ENCODE data around the gene SLC39A11. TPM values are rescaled to one million over a fixed set of nuclear protein-coding genes. Genes with fewer than 3 reads are reported as not detected.

Gene SLC39A11
- total RNA-seq, 1 experiment from 2014 or later, result 46.4 TPM

- H3K9me3 ChIP-seq (ENCODE audit: control insufficient read depth in 1 of 2, insufficient read depth in 1 of 2, low read depth in 1 of 2, low read length in 2 of 2), result no peaks in the 10 kb centered on the region
- ATAC-seq, result peak; percentile 76
- no peak overlapping the region for H3K4me2 ChIP-seq (ENCODE audit: low read length)
- H3K27ac ChIP-seq (ENCODE audit: low read depth, low read length), result no peak overlapping the region
- H4K20me1 ChIP-seq (ENCODE audit: insufficient read depth), result no peaks in the 10 kb centered on the region
- H3K4me1 ChIP-seq (ENCODE audit: control insufficient read depth in 1 of 2, insufficient read depth in 2 of 2, low read length in 2 of 2), result no peaks in the 10 kb centered on the region
- TF ChIP-seq EGR1 (IDR thresholded peaks at IDR 0.05; ENCODE audit: low read depth) (no peak), CTCF (IDR thresholded peaks at IDR 0.05 in 2 of 3, conservative IDR thresholded peaks at IDR 0.05 in 1 of 3; ENCODE audit: borderline replicate concordance in 1 of 3, insufficient read depth in 1 of 3, low read depth in 2 of 3, low read length in 2 of 3) (0 out of 6 replicates have a peak, but pooled peaks of 1 of the 3 experiments have one; percentile 10)
- H2AFZ ChIP-seq (ENCODE audit: low read depth, low read length, poor library complexity, severe bottlenecking), result no peak overlapping the region
- H3K27me3 ChIP-seq (ENCODE audit: insufficient read depth, low read length), result no peaks in the 10 kb centered on the region
- no peaks in the 10 kb centered on the region for H3K9me2 ChIP-seq (ENCODE audit: insufficient read depth)
- ChIA-PET RAD21 (ENCODE audit: low non-redundant PET in 1 of 2, low total read pairs in 2 of 2, uncharacterized antibody in 2 of 2, unreplicated experiment in 2 of 2) (no interaction called here), POLR2A (no interaction called here), CTCF (interaction anchor here (1.3 kb wide), 1 partner anchor 44 kb away, joined by 3 read pairs; no protein-coding TSS in a partner anchor)
- H3K79me2 ChIP-seq (ENCODE audit: insufficient read depth, low read length), result no peaks in the 10 kb centered on the region
- no peak for DNase-seq (ENCODE audit: low read depth, low spot score)
- BruUV-seq (replicated peaks), result no TSS peak
- H3K4me3 ChIP-seq (replicated peaks in 1 of 2; ENCODE audit: low read depth in 1 of 2, low read length in 2 of 2), result no peak overlapping the region
- H3K36me3 ChIP-seq (ENCODE audit: control insufficient read depth in 1 of 2, insufficient read depth in 2 of 2, low read length in 2 of 2), result no peaks in the 10 kb centered on the region
- intact Hi-C loops (cut with micrococcal nuclease), result no loop called here
- no peak overlapping the region for H3K9ac ChIP-seq (ENCODE audit: low read length)
Measured at GRCh38 chr17:72771734-72772133, 320.8 kb downstream of the SLC39A11 start.

- Histone ChIP-seq H3K36me3 (ENCODE audit: control insufficient read depth in 1 of 2, insufficient read depth in 2 of 2, low read length in 2 of 2) (no peaks in the 10 kb centered on the region), H3K4me1 (ENCODE audit: control insufficient read depth in 1 of 2, insufficient read depth in 2 of 2, low read length in 2 of 2) (no peaks in the 10 kb centered on the region), H3K4me2 (ENCODE audit: low read length) (no peak overlapping the region), H3K9me2 (ENCODE audit: insufficient read depth) (no peaks in the 10 kb centered on the region), H3K79me2 (ENCODE audit: insufficient read depth, low read length) (no peaks in the 10 kb centered on the region), H2AFZ (ENCODE audit: low read depth, low read length, poor library complexity, severe bottlenecking) (no peak overlapping the region), H4K20me1 (ENCODE audit: insufficient read depth) (no peaks in the 10 kb centered on the region), H3K27me3 (ENCODE audit: insufficient read depth, low read length) (no peaks in the 10 kb centered on the region), H3K9ac (ENCODE audit: low read length) (no peak overlapping the region), H3K27ac (ENCODE audit: low read depth, low read length) (no peak overlapping the region), H3K4me3 (replicated peaks in 1 of 2; ENCODE audit: low read depth in 1 of 2, low read length in 2 of 2) (no peak overlapping the region), H3K9me3 (ENCODE audit: control insufficient read depth in 1 of 2, insufficient read depth in 1 of 2, low read depth in 1 of 2, low read length in 2 of 2) (no peaks in the 10 kb centered on the region)
- ATAC-seq (no peak), DNase-seq (ENCODE audit: low read depth, low spot score) (no peak)
- RAD21 ChIA-PET (ENCODE audit: low non-redundant PET in 1 of 2, low total read pairs in 2 of 2, uncharacterized antibody in 2 of 2, unreplicated experiment in 2 of 2), result no interaction called here
- POLR2A ChIA-PET, result no interaction called here
- intact Hi-C loops (cut with micrococcal nuclease), result no loop called here
- BruUV-seq (replicated peaks), result no TSS peak
- CTCF ChIA-PET, result interaction anchor here (1.3 kb wide), 1 partner anchor 9 kb away, joined by 3 read pairs; no protein-coding TSS in a partner anchor
- no peak for TF ChIP-seq YY1 (IDR thresholded peaks at IDR 0.05; ENCODE audit: extremely low read depth, insufficient replicate concordance, low read depth, low read length)
- TF ChIP-seq, protein P1, sequence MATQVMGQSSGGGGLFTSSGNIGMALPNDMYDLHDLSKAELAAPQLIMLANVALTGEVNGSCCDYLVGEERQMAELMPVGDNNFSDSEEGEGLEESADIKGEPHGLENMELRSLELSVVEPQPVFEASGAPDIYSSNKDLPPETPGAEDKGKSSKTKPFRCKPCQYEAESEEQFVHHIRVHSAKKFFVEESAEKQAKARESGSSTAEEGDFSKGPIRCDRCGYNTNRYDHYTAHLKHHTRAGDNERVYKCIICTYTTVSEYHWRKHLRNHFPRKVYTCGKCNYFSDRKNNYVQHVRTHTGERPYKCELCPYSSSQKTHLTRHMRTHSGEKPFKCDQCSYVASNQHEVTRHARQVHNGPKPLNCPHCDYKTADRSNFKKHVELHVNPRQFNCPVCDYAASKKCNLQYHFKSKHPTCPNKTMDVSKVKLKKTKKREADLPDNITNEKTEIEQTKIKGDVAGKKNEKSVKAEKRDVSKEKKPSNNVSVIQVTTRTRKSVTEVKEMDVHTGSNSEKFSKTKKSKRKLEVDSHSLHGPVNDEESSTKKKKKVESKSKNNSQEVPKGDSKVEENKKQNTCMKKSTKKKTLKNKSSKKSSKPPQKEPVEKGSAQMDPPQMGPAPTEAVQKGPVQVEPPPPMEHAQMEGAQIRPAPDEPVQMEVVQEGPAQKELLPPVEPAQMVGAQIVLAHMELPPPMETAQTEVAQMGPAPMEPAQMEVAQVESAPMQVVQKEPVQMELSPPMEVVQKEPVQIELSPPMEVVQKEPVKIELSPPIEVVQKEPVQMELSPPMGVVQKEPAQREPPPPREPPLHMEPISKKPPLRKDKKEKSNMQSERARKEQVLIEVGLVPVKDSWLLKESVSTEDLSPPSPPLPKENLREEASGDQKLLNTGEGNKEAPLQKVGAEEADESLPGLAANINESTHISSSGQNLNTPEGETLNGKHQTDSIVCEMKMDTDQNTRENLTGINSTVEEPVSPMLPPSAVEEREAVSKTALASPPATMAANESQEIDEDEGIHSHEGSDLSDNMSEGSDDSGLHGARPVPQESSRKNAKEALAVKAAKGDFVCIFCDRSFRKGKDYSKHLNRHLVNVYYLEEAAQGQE (IDR thresholded peaks at IDR 0.05; ENCODE audit: low read depth), result no peak
- TF ChIP-seq SIN3A (IDR thresholded peaks at IDR 0.05; ENCODE audit: low read depth), result no peak
- TF ChIP-seq POLR2A (IDR thresholded peaks at IDR 0.05; ENCODE audit: borderline replicate concordance, extremely low read depth, insufficient read depth, insufficient read length), result no peak
- no peak for TF ChIP-seq EZH2phosphoT487 (IDR thresholded peaks at IDR 0.05; ENCODE audit: borderline replicate concordance)
- TF ChIP-seq CBX3 (IDR thresholded peaks at IDR 0.05; ENCODE audit: low read depth), result no peak
- TF ChIP-seq, protein P2, sequence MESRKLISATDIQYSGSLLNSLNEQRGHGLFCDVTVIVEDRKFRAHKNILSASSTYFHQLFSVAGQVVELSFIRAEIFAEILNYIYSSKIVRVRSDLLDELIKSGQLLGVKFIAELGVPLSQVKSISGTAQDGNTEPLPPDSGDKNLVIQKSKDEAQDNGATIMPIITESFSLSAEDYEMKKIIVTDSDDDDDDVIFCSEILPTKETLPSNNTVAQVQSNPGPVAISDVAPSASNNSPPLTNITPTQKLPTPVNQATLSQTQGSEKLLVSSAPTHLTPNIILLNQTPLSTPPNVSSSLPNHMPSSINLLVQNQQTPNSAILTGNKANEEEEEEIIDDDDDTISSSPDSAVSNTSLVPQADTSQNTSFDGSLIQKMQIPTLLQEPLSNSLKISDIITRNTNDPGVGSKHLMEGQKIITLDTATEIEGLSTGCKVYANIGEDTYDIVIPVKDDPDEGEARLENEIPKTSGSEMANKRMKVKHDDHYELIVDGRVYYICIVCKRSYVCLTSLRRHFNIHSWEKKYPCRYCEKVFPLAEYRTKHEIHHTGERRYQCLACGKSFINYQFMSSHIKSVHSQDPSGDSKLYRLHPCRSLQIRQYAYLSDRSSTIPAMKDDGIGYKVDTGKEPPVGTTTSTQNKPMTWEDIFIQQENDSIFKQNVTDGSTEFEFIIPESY (IDR thresholded peaks at IDR 0.05; ENCODE audit: extremely low read depth, insufficient replicate concordance, low read length), result no peak
Measured at GRCh38 chr17:72766761-72767356, 325.6 kb downstream of the SLC39A11 start.
